Cardiac septum (tissue), 1 donor: ENCODE data around the gene PRAMEF8. TPM values are rescaled to one million over a fixed set of nuclear protein-coding genes. Genes with fewer than 3 reads are reported as not detected.

Experiments
- total RNA-seq: library from RNA; stranded (reverse); fragmentation: NEBNext Ultra II Directional; extraction: Animal tissue kit (Norgen Biotek cat#: 25700); gene quantifications from one replicate; pipeline ENCODE4 v1.2.1, GENCODE V29; 2021
- donor health status: DM: no; HTN: no; CAD: no.

Gene PRAMEF8
- total RNA-seq, 1 donor from 2014 or later, result not detected

Other genes starting within 250 kb of the PRAMEF8 start
- gene PRAMEF27, start 228.6 kb downstream of the PRAMEF8 start, total RNA-seq, result not detected
- gene HNRNPCL3, start 224.4 kb downstream of the PRAMEF8 start, total RNA-seq, result not detected
- gene PRAMEF25, start 214.4 kb downstream of the PRAMEF8 start, total RNA-seq, result not detected
- not detected for gene HNRNPCL2, start 168.3 kb downstream of the PRAMEF8 start, total RNA-seq
- gene PRAMEF26, start 129.1 kb downstream of the PRAMEF8 start, total RNA-seq, result not detected
- gene HNRNPCL4, start 119.5 kb downstream of the PRAMEF8 start, total RNA-seq, result not detected
- not detected for gene PRAMEF9, start 113.3 kb downstream of the PRAMEF8 start, total RNA-seq
- gene PRAMEF13, start 83.7 kb downstream of the PRAMEF8 start, total RNA-seq, result not detected
- not detected for gene PRAMEF18, start 59.0 kb downstream of the PRAMEF8 start, total RNA-seq
- not detected for gene PRAMEF5, start 30.9 kb downstream of the PRAMEF8 start, total RNA-seq
- not detected for gene PRAMEF33, start 18.4 kb upstream of the PRAMEF8 start, total RNA-seq
- not detected for gene PRAMEF15, start 30.4 kb upstream of the PRAMEF8 start, total RNA-seq
- gene PRAMEF14, start 62.0 kb upstream of the PRAMEF8 start, total RNA-seq, result not detected
- gene PRAMEF19, start 86.8 kb upstream of the PRAMEF8 start, total RNA-seq, result not detected
- gene PRAMEF17, start 104.5 kb upstream of the PRAMEF8 start, total RNA-seq, result not detected
- not detected for gene PRAMEF20, start 125.3 kb upstream of the PRAMEF8 start, total RNA-seq
- gene LRRC38, start 228.9 kb upstream of the PRAMEF8 start, total RNA-seq, result 0.73 TPM